T-cell (primary cell): ENCODE data around the gene LHPP. TPM values are rescaled to one million over a fixed set of nuclear protein-coding genes. Genes with fewer than 3 reads are reported as not detected.

Experiments
- ATAC-seq, 4 experiments: fragments of 200-7000 bp in 3 of 4; fragments of 150-1000 bp in 1 of 4; cut with Tn5 transposase; replicated peaks in 1 of 4; 1 replicate in 3 of 4; 2 replicates in 1 of 4; pipeline ENCODE4 v1.10.0; 2021; ENCODE audit warnings: moderate library complexity in 3 of 4, mild to moderate bottlenecking in 2 of 4, moderate number of reproducible peaks in 1 of 4
- CTCF ChIA-PET, 2 donors: fragments of 300-600 bp; sonication (Branson Sonifier 250); formaldehyde crosslinking; loops; one replicate each; lab custom pipeline; 2022; ENCODE audit warnings: antibody characterized with exemption in 2 of 2; lab: Charles Lee
- POLR2A ChIA-PET, 2 donors: fragments of 300-600 bp; sonication (Branson Sonifier 250); formaldehyde crosslinking; loops; one replicate each; lab custom pipeline; 2022; ENCODE audit warnings: antibody characterized with exemption in 2 of 2; lab: Charles Lee
- DNase-seq, 35 experiments: peaks; one replicate each; pipeline versions ENCODE4 v3.0.0 to v3.0.0-alpha.2; 2013 to 2023
- H3K27ac ChIP-seq: one replicate; pipeline ENCODE4 v1.5.1; 2013; ENCODE audit warnings: low read length
- H3K27me3 ChIP-seq, 2 experiments: replicated peaks in 1 of 2; 1 replicate in 1 of 2; 2 replicates in 1 of 2; pipeline versions ENCODE4 v1.6.1 to v1.7.0; 2013; ENCODE audit warnings: low read length in 1 of 2, mixed read lengths in 1 of 2; ENCODE audit not compliant: control insufficient read depth in 2 of 2, insufficient read depth in 2 of 2; ENCODE audit errors: extremely low read depth in 1 of 2
- H3K36me3 ChIP-seq, 2 donors: 1 replicate in 1 of 2; 2 replicates in 1 of 2; pipeline versions ENCODE4 v1.6.1 to v1.7.0; 2013; ENCODE audit warnings: low read length in 1 of 2; ENCODE audit not compliant: control insufficient read depth in 2 of 2, insufficient read depth in 1 of 2; ENCODE audit errors: extremely low read depth in 1 of 2
- H3K4me1 ChIP-seq, 2 experiments: 1 replicate in 1 of 2; 2 replicates in 1 of 2; pipeline versions ENCODE4 v1.6.1 to v1.7.0; 2013; ENCODE audit warnings: low read length in 2 of 2, mixed read lengths in 1 of 2; ENCODE audit not compliant: insufficient read depth in 2 of 2, control insufficient read depth in 1 of 2; ENCODE audit errors: extremely low read depth in 1 of 2
- H3K4me3 ChIP-seq, 2 donors: 1 replicate in 1 of 2; 2 replicates in 1 of 2; pipeline versions ENCODE4 v1.5.1 to v1.7.0; 2013; ENCODE audit warnings: mild to moderate bottlenecking in 2 of 2, low read length in 1 of 2, moderate library complexity in 1 of 2; ENCODE audit not compliant: control insufficient read depth in 1 of 2; ENCODE audit errors: extremely low read depth in 1 of 2
- H3K9me3 ChIP-seq: 2 replicates; pipeline ENCODE4 v1.7.0; 2013
- H3K27ac Mint-ChIP-seq, 2 donors: one replicate each; pipeline ENCODE4 v1.8.0; 2020 to 2021; ENCODE audit warnings: mild to moderate bottlenecking in 2 of 2, mixed read lengths in 2 of 2
- H3K27me3 Mint-ChIP-seq, 2 donors: one replicate each; pipeline ENCODE4 v1.8.0; 2021 to 2022; ENCODE audit warnings: mixed read lengths in 2 of 2
- H3K36me3 Mint-ChIP-seq: one replicate; pipeline ENCODE4 v1.8.0; 2021; ENCODE audit warnings: mixed read lengths
- H3K4me1 Mint-ChIP-seq, 3 donors: one replicate each; pipeline ENCODE4 v1.8.0; 2020 to 2022; ENCODE audit warnings: mixed read lengths in 3 of 3, mild to moderate bottlenecking in 1 of 3
- H3K4me3 Mint-ChIP-seq, 3 donors: one replicate each; pipeline ENCODE4 v1.8.0; 2020 to 2022; ENCODE audit warnings: mild to moderate bottlenecking in 3 of 3, mixed read lengths in 3 of 3, moderate library complexity in 3 of 3
- H3K9me3 Mint-ChIP-seq, 3 donors: one replicate each; pipeline ENCODE4 v1.8.0; 2020 to 2022; ENCODE audit warnings: mixed read lengths in 3 of 3
- WGBS: methylation state at CpG from one replicate; pipeline ENCODE4 v1.1.5; 2013; ENCODE audit warnings: missing lambda C conversion rate; ENCODE audit not compliant: insufficient coverage; 5-methylcytosine and 5-hydroxymethylcytosine counted together
- total RNA-seq, 35 experiments: library from RNA in 6 of 35; stranded (reverse) in 6 of 35; fragments of 120-200 nt in 1 of 35; gene quantifications; one replicate each; pipeline versions ENCODE4 v1.2.1 to v1.2.4 and lab custom pipeline; 2013 to 2026

LHPP gene
- total RNA-seq, 5 donors from 2014 or later (not counting 1 experiment from before 2014, with no cell fraction given): 13.2 to 27.4 (median 22.3) TPM

DNA sequence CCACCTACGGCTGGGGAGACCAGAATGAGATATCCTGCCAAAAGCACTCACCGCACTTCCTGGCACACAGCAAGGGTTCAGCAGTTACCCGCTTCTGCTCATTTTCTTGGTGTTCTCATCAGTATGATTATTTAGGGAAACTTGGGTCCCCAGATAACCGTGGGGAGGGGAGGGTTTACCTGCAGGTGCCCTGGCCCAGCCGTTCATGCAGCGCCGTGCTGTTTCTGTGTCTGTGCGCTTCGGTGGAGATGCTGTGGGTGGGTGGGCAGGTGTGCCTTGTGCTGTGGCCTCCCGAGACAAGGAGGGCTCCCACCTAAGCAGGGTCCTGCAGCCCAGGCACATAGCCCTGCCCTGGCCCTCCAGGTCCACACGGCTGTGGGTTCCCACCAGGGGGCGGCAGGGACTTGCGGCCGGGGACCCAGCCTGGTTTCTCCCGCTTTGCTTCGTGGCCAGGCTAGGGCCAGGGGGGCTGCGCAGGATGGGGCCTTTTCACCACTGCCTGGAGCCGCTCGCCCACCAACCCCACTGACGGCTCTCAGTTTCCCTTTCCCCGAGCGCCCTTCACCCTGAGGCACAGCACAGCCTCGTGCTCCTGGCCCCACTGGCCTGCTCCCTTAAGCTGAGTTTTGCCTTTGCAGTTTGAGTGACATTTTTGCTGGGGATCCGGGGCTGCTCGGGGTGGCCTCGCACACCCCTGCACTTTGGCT lies 78.5 kb downstream of the LHPP start:
- Histone ChIP-seq H3K4me1 (peaks cover 5 to 23% of the 10 kb centered on the region in 2 experiments), H3K36me3 (peaks cover 0 to 3% of the 10 kb centered on the region in 2 donors), H3K9me3 (no peaks in the 10 kb centered on the region), H3K27ac (no peak overlapping the region), H3K4me3 (no peak overlapping the region), H3K27me3 (peaks cover 0 to 7% of the 10 kb centered on the region in 2 experiments)
- 24% methylated on average over 19 of the region's 26 CpGs for WGBS
- DNase-seq (peak; percentile 27 to 79 (median 63)), ATAC-seq (peak; percentile 75 to 93 (median 86))
- no peaks in the 10 kb centered on the region for H3K9me3 Mint-ChIP-seq
- peaks cover 4 to 15% (median 11%) of the 10 kb centered on the region in 3 donors for H3K4me1 Mint-ChIP-seq
- H3K36me3 Mint-ChIP-seq: no peaks in the 10 kb centered on the region
- CTCF ChIA-PET: interaction anchor here (0.6 to 9.0 kb wide), 8 partner anchors 7 to 366 kb away, joined by 3 to 87 read pairs (median 6); no protein-coding TSS in a partner anchor
- H3K27me3 Mint-ChIP-seq: no peaks in the 10 kb centered on the region
- no peak overlapping the region for H3K4me3 Mint-ChIP-seq
- H3K27ac Mint-ChIP-seq: no peak overlapping the region
- POLR2A ChIA-PET: no interaction called here

DNA sequence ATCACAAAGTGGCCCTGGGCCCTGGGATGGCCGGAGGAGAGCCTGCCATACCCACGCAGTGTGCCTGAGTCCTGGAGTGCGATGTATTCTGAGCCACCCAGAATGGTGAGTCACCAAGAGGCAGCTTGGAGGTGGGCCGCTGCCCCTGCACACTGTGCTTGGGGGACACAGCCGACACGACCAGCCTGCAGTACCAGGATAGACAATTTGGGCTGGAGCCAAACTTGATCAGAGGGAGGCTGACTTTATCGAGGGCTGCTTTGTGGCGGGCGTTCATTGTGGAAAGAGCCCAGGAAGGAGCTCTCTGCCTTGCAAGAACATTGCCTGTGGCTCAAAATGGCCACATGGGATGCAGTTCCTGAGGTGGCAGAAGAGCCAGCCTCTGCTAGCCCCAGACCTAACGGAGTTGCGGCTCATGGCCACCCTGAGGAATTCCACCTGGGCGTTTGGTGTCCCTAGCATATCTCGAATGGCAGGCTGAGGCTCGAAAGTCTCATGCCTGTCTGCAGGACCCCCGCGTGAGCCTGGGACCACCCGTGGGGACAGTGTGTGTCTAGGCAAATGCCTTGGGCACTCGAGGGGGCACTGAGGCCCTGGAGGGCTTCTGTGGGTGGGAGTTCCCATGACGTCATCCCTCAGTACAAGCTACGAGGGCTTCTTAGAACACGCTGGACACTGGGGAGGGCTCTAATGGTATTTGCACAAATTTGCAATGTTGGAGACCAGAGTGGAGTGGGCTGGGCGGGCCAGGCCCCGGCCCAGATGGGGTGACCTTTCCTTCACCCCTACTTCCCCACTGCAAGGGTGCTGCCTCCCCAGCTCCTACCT lies 79.7 kb downstream of the LHPP start:
- Histone ChIP-seq H3K36me3 (no peaks in the 10 kb centered on the region), H3K4me3 (no peak overlapping the region), H3K9me3 (no peaks in the 10 kb centered on the region), H3K4me1 (peaks cover 9 to 33% of the 10 kb centered on the region in 2 experiments), H3K27ac (no peak overlapping the region), H3K27me3 (peaks cover 0 to 7% of the 10 kb centered on the region in 2 experiments)
- Mint-ChIP-seq H3K36me3 (no peaks in the 10 kb centered on the region), H3K27ac (no peak overlapping the region), H3K4me1 (peaks cover 12 to 26% (median 20%) of the 10 kb centered on the region in 3 donors), H3K27me3 (no peaks in the 10 kb centered on the region), H3K4me3 (no peak overlapping the region), H3K9me3 (no peaks in the 10 kb centered on the region)
- ChIA-PET POLR2A (no interaction called here), CTCF (interaction anchor here (0.5 to 9.0 kb wide), 6 partner anchors 9 to 206 kb away, joined by 3 to 87 read pairs (median 8); no protein-coding TSS in a partner anchor)
- 94% methylated on average over 19 of the region's 23 CpGs for WGBS
- no peak for ATAC-seq
- no peak for DNase-seq

DNA sequence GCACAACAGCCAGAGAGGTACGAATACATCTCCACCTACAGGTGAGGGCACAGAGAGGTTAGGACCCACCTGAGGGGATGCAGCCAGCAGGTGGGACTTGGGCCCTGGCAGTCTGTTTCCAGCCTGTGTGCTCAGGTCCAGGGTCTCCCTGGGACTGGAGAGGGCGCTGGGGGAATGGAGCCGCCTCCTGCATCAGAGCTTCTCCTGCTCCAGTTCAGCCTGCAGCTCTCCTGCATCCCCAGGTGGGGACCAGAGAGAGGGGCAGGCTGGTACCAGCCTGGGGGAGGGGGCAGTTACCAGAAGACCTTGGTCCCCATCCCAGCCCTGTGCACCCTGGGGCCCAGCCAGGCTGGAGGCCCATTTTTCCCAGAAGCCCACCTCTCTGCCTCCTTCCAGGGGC lies 80.7 kb downstream of the LHPP start:
- no peak for ATAC-seq
- no peak overlapping the region for H3K27ac Mint-ChIP-seq
- WGBS: 90% methylated on average over 3 of the region's 3 CpGs
- no peak overlapping the region for H3K27ac ChIP-seq
- no peaks in the 10 kb centered on the region for H3K27me3 Mint-ChIP-seq
- DNase-seq: no peak
- ChIA-PET CTCF (interaction anchor here (0.6 to 9.0 kb wide), 3 partner anchors 205 to 283 kb away, joined by 3 to 87 read pairs (median 41); no protein-coding TSS in a partner anchor), POLR2A (interaction anchor here in 1 of 2 donors (0.5 kb wide), 1 partner anchor 272 kb away, joined by 3 read pairs; no protein-coding TSS in a partner anchor)
- no peaks in the 10 kb centered on the region for H3K9me3 Mint-ChIP-seq
- peaks cover 0 to 7% of the 10 kb centered on the region in 2 experiments for H3K27me3 ChIP-seq
- no peaks in the 10 kb centered on the region for H3K9me3 ChIP-seq
- no peaks in the 10 kb centered on the region for H3K36me3 Mint-ChIP-seq
- no peak overlapping the region for H3K4me3 ChIP-seq
- no peak overlapping the region for H3K4me3 Mint-ChIP-seq
- peaks cover 9 to 33% of the 10 kb centered on the region in 2 experiments for H3K4me1 ChIP-seq
- H3K4me1 Mint-ChIP-seq: peaks cover 12 to 32% (median 21%) of the 10 kb centered on the region in 3 donors
- H3K36me3 ChIP-seq: no peaks in the 10 kb centered on the region

DNA sequence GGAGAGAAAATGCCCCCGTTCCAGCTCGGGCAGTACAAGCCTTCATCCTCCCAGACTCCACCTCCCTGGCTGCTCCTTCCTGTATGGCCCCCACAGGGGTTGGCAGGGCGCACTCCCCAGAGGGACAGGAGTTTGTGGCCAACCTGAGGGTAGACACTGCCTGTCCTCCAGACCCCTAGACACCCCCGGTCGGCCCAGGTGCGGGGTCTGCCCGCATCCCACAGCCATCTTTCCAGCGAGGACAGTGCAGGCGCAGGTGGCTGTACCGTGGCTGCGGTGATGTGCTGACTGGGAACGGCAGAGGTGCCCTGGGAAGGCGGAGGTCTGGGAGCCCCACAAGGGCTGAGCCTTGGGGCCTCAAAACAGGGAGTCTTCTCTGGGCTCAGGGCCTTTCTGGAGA lies 81.5 kb downstream of the LHPP start:
- H3K27ac ChIP-seq: no peak overlapping the region
- CTCF ChIA-PET: no interaction called here
- peaks cover 12 to 32% (median 21%) of the 10 kb centered on the region in 3 donors for H3K4me1 Mint-ChIP-seq

DNA sequence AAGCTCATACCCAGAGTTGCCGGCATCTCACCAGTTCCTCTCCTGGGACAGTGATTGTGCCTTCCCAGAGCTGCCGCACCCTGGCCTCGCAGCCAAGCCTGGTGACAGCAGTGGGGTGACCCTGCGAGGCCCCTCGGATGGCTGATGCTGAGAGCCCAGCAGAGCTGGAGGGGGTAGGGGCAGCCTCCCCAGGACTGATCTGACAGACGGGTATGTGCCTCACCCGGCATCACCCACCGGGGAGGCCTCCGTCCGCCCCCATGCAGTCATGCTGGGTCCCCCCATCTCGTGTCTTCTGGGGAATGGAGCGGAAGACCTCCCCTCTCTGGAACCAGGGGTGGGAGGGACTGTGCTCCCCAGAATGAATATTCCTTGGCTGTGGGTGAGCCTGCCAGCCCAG lies 82.3 kb downstream of the LHPP start:
- POLR2A ChIA-PET: no interaction called here
- ATAC-seq: no peak
- Histone ChIP-seq H3K4me3 (no peak overlapping the region), H3K27ac (no peak overlapping the region), H3K27me3 (peaks cover 0 to 7% of the 10 kb centered on the region in 2 experiments), H3K36me3 (no peaks in the 10 kb centered on the region), H3K4me1 (peaks cover 9 to 33% of the 10 kb centered on the region in 2 experiments), H3K9me3 (no peaks in the 10 kb centered on the region)
- Mint-ChIP-seq H3K9me3 (no peaks in the 10 kb centered on the region), H3K4me3 (no peak overlapping the region), H3K36me3 (no peaks in the 10 kb centered on the region), H3K27ac (no peak overlapping the region), H3K4me1 (peaks cover 12 to 32% (median 21%) of the 10 kb centered on the region in 3 donors), H3K27me3 (no peaks in the 10 kb centered on the region)
- 91% methylated on average over 8 of the region's 12 CpGs for WGBS
- CTCF ChIA-PET: no interaction called here
- DNase-seq: no peak

More for the DNA sequence above, 81.5 kb downstream of the LHPP start:
- Histone ChIP-seq H3K4me1 (peaks cover 9 to 33% of the 10 kb centered on the region in 2 experiments), H3K27me3 (peaks cover 0 to 7% of the 10 kb centered on the region in 2 experiments), H3K36me3 (no peaks in the 10 kb centered on the region), H3K4me3 (no peak overlapping the region), H3K9me3 (no peaks in the 10 kb centered on the region)
- WGBS: 96% methylated on average over 9 of the region's 13 CpGs
- Mint-ChIP-seq H3K36me3 (no peaks in the 10 kb centered on the region), H3K9me3 (no peaks in the 10 kb centered on the region), H3K27ac (no peak overlapping the region), H3K27me3 (no peaks in the 10 kb centered on the region), H3K4me3 (no peak overlapping the region)
- ATAC-seq (no peak), DNase-seq (no peak)
- POLR2A ChIA-PET: no interaction called here

DNA sequence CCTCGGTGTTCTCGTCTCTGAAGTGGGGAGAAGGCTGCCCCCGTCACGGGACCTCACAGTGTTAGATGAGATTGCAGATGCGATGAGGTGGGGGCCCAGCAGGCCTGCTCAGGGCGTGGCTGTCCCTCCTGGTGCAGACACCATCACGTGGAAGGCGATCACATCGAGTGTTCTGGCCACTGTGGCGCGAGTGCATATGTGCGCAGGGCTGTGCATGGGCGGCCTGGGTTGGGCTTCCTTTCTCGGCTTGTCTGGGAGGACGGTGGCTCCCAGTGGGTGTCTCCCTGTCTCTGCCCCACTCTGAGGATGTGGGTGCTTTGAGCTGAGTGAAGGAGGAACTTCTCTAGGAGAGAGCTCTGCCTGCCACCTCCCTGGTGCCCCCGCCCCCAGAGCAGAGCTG lies 83.1 kb downstream of the LHPP start:
- no peaks in the 10 kb centered on the region for H3K36me3 ChIP-seq
- H3K9me3 ChIP-seq: no peaks in the 10 kb centered on the region
- H3K27me3 Mint-ChIP-seq: no peaks in the 10 kb centered on the region
- H3K4me1 ChIP-seq: peaks cover 9 to 32% of the 10 kb centered on the region in 2 experiments
- no peak overlapping the region for H3K4me3 ChIP-seq
- ChIA-PET CTCF (interaction anchor here (0.6 to 1.3 kb wide), 3 partner anchors 10 to 201 kb away, joined by 3 to 7 read pairs (median 3); no protein-coding TSS in a partner anchor), POLR2A (no interaction called here)
- no peak overlapping the region for H3K27ac ChIP-seq
- DNase-seq (no peak), ATAC-seq (peak in 3 of 4 experiments; percentile 11 to 46 (median 44))
- WGBS: 66% methylated on average over 11 of the region's 16 CpGs
- H3K4me3 Mint-ChIP-seq: peak overlapping the region in 1 of 3 donors; percentile 58
- H3K36me3 Mint-ChIP-seq: no peaks in the 10 kb centered on the region
- peaks cover 12 to 32% (median 21%) of the 10 kb centered on the region in 3 donors for H3K4me1 Mint-ChIP-seq
- H3K27me3 ChIP-seq: peaks cover 0 to 7% of the 10 kb centered on the region in 2 experiments
- H3K27ac Mint-ChIP-seq: no peak overlapping the region
- H3K9me3 Mint-ChIP-seq: no peaks in the 10 kb centered on the region
